PC-9 (cell line): ENCODE results near the gene SHTN1. TPM values are rescaled to one million over a fixed set of nuclear protein-coding genes. Genes with fewer than 3 reads are reported as not detected.

Source experiments
- BruUV-seq: library from RNA; stranded (reverse); fragments of 400-500 nt; replicated peaks from 2 replicates; lab custom pipeline; 2021; lab: Mats Ljungman, UMichigan
- CTCF ChIA-PET: fragments of 300-600 bp; sonication (Branson Sonifier 250); formaldehyde crosslinking; loops from one replicate; lab custom pipeline; 2022; ENCODE audit warnings: antibody characterized with exemption; lab: Charles Lee
- POLR2A ChIA-PET: fragments of 300-600 bp; sonication (Branson Sonifier 250); formaldehyde crosslinking; loops from one replicate; lab custom pipeline; 2022; ENCODE audit warnings: antibody characterized with exemption; ENCODE audit not compliant: unreplicated experiment; lab: Charles Lee
- DNase-seq, 2 experiments: peaks; one replicate each; pipeline versions ENCODE4 v3.0.0 to v3.0.0-alpha.2; 2015 to 2022; ENCODE audit warnings: mixed read lengths in 1 of 2
- H2AFZ ChIP-seq: fragments of 200-600 bp; sonication (generic); 2 replicates; pipeline ENCODE4 v1.8.1; 2017; ENCODE audit warnings: antibody characterized with exemption
- H3F3A ChIP-seq: fragments of 200-600 bp; sonication (generic); 2 replicates; pipeline ENCODE4 v1.8.1; 2017; ENCODE audit warnings: antibody characterized with exemption, mild to moderate bottlenecking, low read depth; ENCODE audit not compliant: insufficient read depth
- H3K27ac ChIP-seq: fragments of 200-600 bp; sonication (generic); 2 replicates; pipeline ENCODE4 v1.6.1; 2016; ENCODE audit warnings: mixed run types
- H3K27me3 ChIP-seq: fragments of 200-600 bp; sonication (generic); 2 replicates; pipeline ENCODE4 v1.6.1; 2016; ENCODE audit warnings: low read depth, mixed run types; ENCODE audit not compliant: insufficient read depth
- H3K36me3 ChIP-seq: fragments of 200-600 bp; sonication (generic); 2 replicates; pipeline ENCODE4 v1.6.1; 2016; ENCODE audit warnings: low read depth, mixed run types
- H3K4me1 ChIP-seq: fragments of 200-600 bp; sonication (generic); replicated peaks from 2 replicates; pipeline ENCODE4 v1.6.1; 2016; ENCODE audit warnings: mixed run types; ENCODE audit not compliant: insufficient read depth
- H3K4me2 ChIP-seq: fragments of 200-600 bp; sonication (generic); 2 replicates; pipeline ENCODE4 v1.6.1; 2017; ENCODE audit warnings: mixed run types
- H3K4me3 ChIP-seq: fragments of 200-600 bp; sonication (generic); 2 replicates; pipeline ENCODE4 v1.6.1; 2016; ENCODE audit warnings: mixed run types
- H3K79me2 ChIP-seq: fragments of 200-600 bp; sonication (generic); 2 replicates; pipeline ENCODE4 v1.6.1; 2017; ENCODE audit warnings: low read depth, mixed run types
- H3K9me2 ChIP-seq: fragments of 200-600 bp; sonication (generic); 2 replicates; pipeline ENCODE4 v1.8.1; 2017; ENCODE audit warnings: mild to moderate bottlenecking; ENCODE audit not compliant: insufficient read depth
- H3K9me3 ChIP-seq: fragments of 200-600 bp; sonication (generic); 2 replicates; pipeline ENCODE4 v1.8.1; 2016; ENCODE audit warnings: low read depth; ENCODE audit not compliant: insufficient read depth
- H4K20me1 ChIP-seq: fragments of 200-600 bp; sonication (generic); 2 replicates; pipeline ENCODE4 v1.8.1; 2017; ENCODE audit not compliant: insufficient read depth
- CTCF ChIP-seq: fragments of 200-600 bp; sonication (generic); conservative IDR thresholded peaks from 2 replicates; pipeline ENCODE4 v1.6.1; 2017; ENCODE audit warnings: mixed run types, antibody characterized with exemption, mild to moderate bottlenecking, moderate library complexity
- EZH2 ChIP-seq: fragments of 200-600 bp; sonication (generic); IDR thresholded peaks from 2 replicates; pipeline ENCODE4 v1.8.0; 2017; ENCODE audit warnings: antibody characterized with exemption, low read depth
- intact Hi-C: fragments of 100-400 bp; cut with micrococcal nuclease; formaldehyde crosslinking; loops from one replicate; pipeline ENCODE4 v1.10.0; 2022; ENCODE audit not compliant: unreplicated experiment
- total RNA-seq: library from RNA; stranded (reverse); gene quantifications from 2 replicates; pipeline ENCODE4 v1.2.3, GENCODE V29; 2021

SHTN1 gene
- total RNA-seq, 1 experiment from 2014 or later, result 33.6 TPM

- TF ChIP-seq CTCF (no peak), EZH2 (no peak)
- peaks cover 17% of the 10 kb centered on the region for H3K4me1 ChIP-seq
- H3K36me3 ChIP-seq, result no peaks in the 10 kb centered on the region
- H3K27ac ChIP-seq, result no peak overlapping the region
- peak overlapping the region; percentile 67; the same call in 1 of the 2 replicates for H3K4me3 ChIP-seq
- intact Hi-C loops, result no loop called here
- CTCF ChIA-PET, result no interaction called here
- H3K27me3 ChIP-seq, result no peaks in the 10 kb centered on the region
- H3F3A ChIP-seq, result no peaks in the 10 kb centered on the region
- H3K4me2 ChIP-seq, result peak overlapping the region; percentile 70
- BruUV-seq, result TSS peak; percentile 61
- H3K9me2 ChIP-seq, result no peaks in the 10 kb centered on the region
- no peak for DNase-seq
- H3K9me3 ChIP-seq, result no peaks in the 10 kb centered on the region
- peak overlapping the region; percentile 84 for H2AFZ ChIP-seq
- POLR2A ChIA-PET, result no interaction called here
- H3K79me2 ChIP-seq, result no peaks in the 10 kb centered on the region
- no peaks in the 10 kb centered on the region for H4K20me1 ChIP-seq
Measured at GRCh38 chr10:116850058-116850611, 154.9 kb downstream of the SHTN1 start.

GRCh38 chr10:116849248-116850057 is 155.5 kb downstream of the SHTN1 start, which contains the start of gene ENO4:
Gene ENO4 (plus strand): TSS chr10:116849499. CDS start chr10:116849567, 68 bp downstream.
- Histone ChIP-seq H3K4me2 (peak within 1 kb of the TSS; percentile 70), H3K9me2 (no peaks in the 10 kb centered on the region), H4K20me1 (no peaks in the 10 kb centered on the region), H3K27me3 (no peaks in the 10 kb centered on the region), H3F3A (no peaks in the 10 kb centered on the region), H3K27ac (no peak within 1 kb of the TSS), H2AFZ (peak within 1 kb of the TSS; percentile 84), H3K36me3 (no peaks in the 10 kb centered on the region), H3K79me2 (no peaks in the 10 kb centered on the region), H3K4me3 (peak within 1 kb of the TSS; percentile 67), H3K4me1 (peaks cover 17% of the 10 kb centered on the region), H3K9me3 (no peaks in the 10 kb centered on the region)
- intact Hi-C loops, result loop anchor here (2.0 kb wide), 2 partner anchors 39 to 157 kb away; no protein-coding TSS in a partner anchor
- DNase-seq, result peak; percentile 72 to 81
- ChIA-PET CTCF (no interaction called here), POLR2A (no interaction called here)
- TF ChIP-seq EZH2 (no peak), CTCF (no peak)
- BruUV-seq, result no TSS peak

- H3K4me2 ChIP-seq, result peak overlapping the region; percentile 70
- CTCF ChIA-PET, result interaction anchor here (0.6 kb wide), 1 partner anchor 18 kb away, joined by 8 read pairs; no protein-coding TSS in a partner anchor
- H2AFZ ChIP-seq, result peak overlapping the region; percentile 84
Measured at GRCh38 chr10:116848944-116849247, 156.1 kb downstream of the SHTN1 start.

More at GRCh38 chr10:116848944-116849247, 156.1 kb downstream of the SHTN1 start:
- no peak for DNase-seq
- H3K9me3 ChIP-seq, result no peaks in the 10 kb centered on the region
- H3K36me3 ChIP-seq, result no peaks in the 10 kb centered on the region
- H3K4me3 ChIP-seq, result peak overlapping the region; percentile 67
- no peak overlapping the region for H3K27ac ChIP-seq
- no peak for TF ChIP-seq EZH2
- no peak for TF ChIP-seq CTCF
- POLR2A ChIA-PET, result no interaction called here
- no peaks in the 10 kb centered on the region for H3K79me2 ChIP-seq
- H3F3A ChIP-seq, result no peaks in the 10 kb centered on the region
- H3K4me1 ChIP-seq, result peaks cover 17% of the 10 kb centered on the region
- no peaks in the 10 kb centered on the region for H3K27me3 ChIP-seq
- BruUV-seq, result TSS peak; percentile 74
- intact Hi-C loops, result loop anchor here (2.0 kb wide), 2 partner anchors 40 to 158 kb away; no protein-coding TSS in a partner anchor
- no peaks in the 10 kb centered on the region for H3K9me2 ChIP-seq
- no peaks in the 10 kb centered on the region for H4K20me1 ChIP-seq
